ENCODE data around the gene CDK12. TPM values are rescaled to one million over a fixed set of nuclear protein-coding genes. Genes with fewer than 3 reads are reported as not detected.

CDK12 gene
- total RNA-seq, 2 experiments from 2014 or later, result 99.6 to 108 TPM

GRCh38 chr17:39450847-39451581 is 10.3 kb upstream of the CDK12 start, which contains the start of gene MED1:
Gene MED1 (minus strand): TSS chr17:39451263. CDS start chr17:39451062, 201 bp downstream.
- peaks cover 28% of the 10 kb centered on the region for H3K36me3 Mint-ChIP-seq (ENCODE audit: low read depth)
- H3K27ac ChIP-seq (ENCODE audit: low read depth in 1 of 2, low read length in 2 of 2), result peak within 1 kb of the TSS; percentile 80 to 82
- no peaks in the 10 kb centered on the region for H3K9me3 Mint-ChIP-seq
- H3K27me3 ChIP-seq (ENCODE audit: control insufficient read depth in 1 of 2, insufficient read depth in 2 of 2, low read length in 2 of 2), result no peaks in the 10 kb centered on the region
- H3K27me3 Mint-ChIP-seq, result no peaks in the 10 kb centered on the region
- TF ChIP-seq, protein P1, sequence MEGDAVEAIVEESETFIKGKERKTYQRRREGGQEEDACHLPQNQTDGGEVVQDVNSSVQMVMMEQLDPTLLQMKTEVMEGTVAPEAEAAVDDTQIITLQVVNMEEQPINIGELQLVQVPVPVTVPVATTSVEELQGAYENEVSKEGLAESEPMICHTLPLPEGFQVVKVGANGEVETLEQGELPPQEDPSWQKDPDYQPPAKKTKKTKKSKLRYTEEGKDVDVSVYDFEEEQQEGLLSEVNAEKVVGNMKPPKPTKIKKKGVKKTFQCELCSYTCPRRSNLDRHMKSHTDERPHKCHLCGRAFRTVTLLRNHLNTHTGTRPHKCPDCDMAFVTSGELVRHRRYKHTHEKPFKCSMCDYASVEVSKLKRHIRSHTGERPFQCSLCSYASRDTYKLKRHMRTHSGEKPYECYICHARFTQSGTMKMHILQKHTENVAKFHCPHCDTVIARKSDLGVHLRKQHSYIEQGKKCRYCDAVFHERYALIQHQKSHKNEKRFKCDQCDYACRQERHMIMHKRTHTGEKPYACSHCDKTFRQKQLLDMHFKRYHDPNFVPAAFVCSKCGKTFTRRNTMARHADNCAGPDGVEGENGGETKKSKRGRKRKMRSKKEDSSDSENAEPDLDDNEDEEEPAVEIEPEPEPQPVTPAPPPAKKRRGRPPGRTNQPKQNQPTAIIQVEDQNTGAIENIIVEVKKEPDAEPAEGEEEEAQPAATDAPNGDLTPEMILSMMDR (IDR thresholded peaks at IDR 0.05), result no peak
- peaks cover 22% of the 10 kb centered on the region for H3K4me1 ChIP-seq (ENCODE audit: insufficient read depth, low read length)
- peaks cover 29% of the 10 kb centered on the region for H3K4me1 Mint-ChIP-seq (ENCODE audit: low read depth)
- H3K9me3 ChIP-seq (ENCODE audit: control insufficient read depth in 1 of 2, insufficient read depth in 1 of 2, low read length in 2 of 2), result no peaks in the 10 kb centered on the region
- DNase-seq (peak; percentile 80 to 98 (median 86)), ATAC-seq (ENCODE audit: poor library complexity) (peak; percentile 92)
- CTCF ChIA-PET, result interaction anchor here (0.6 to 1.5 kb wide), 4 partner anchors 11 to 477 kb away, joined by 3 to 6 read pairs (median 3); partner anchors contain the start of genes CDK12, LRRC3C and ORMDL3
- peak within 1 kb of the TSS; percentile 99 for H3K4me3 Mint-ChIP-seq
- peak within 1 kb of the TSS; percentile 75 for H3K4me3 ChIP-seq (ENCODE audit: low read length)
- H3K36me3 ChIP-seq (ENCODE audit: insufficient read depth, low read length), result peaks cover 13% of the 10 kb centered on the region
- intact Hi-C loops (cut with DNase I, micrococcal nuclease), result loop anchor here (1.0 to 10.0 kb wide), 3 partner anchors 10 to 474 kb away; partner anchors contain the start of genes CDK12 (in 2 of the 2), FBXL20 (in 1 of the 2), LRRC3C (in 1 of the 2) and ORMDL3 (in 1 of the 2)
- H3K27ac Mint-ChIP-seq, result peak within 1 kb of the TSS; percentile 99
- POLR2A ChIA-PET, result interaction anchor here (0.6 to 5.0 kb wide), 11 partner anchors 10 to 1209 kb away, joined by 3 to 204 read pairs (median 4); partner anchors contain the start of genes CDK12, FBXL20, LRRC3C and ORMDL3

GRCh38 chr17:39455919-39456318 is 5.4 kb upstream of the CDK12 start:
- no peaks in the 10 kb centered on the region for H3K27me3 Mint-ChIP-seq
- no peaks in the 10 kb centered on the region for H3K27me3 ChIP-seq (ENCODE audit: control insufficient read depth in 1 of 2, insufficient read depth in 2 of 2, low read length in 2 of 2)
- H3K4me3 Mint-ChIP-seq, result no peak overlapping the region
- peaks cover 16% of the 10 kb centered on the region for H3K4me1 ChIP-seq (ENCODE audit: insufficient read depth, low read length)
- DNase-seq, result no peak
- H3K36me3 ChIP-seq (ENCODE audit: insufficient read depth, low read length), result no peaks in the 10 kb centered on the region
- H3K4me1 Mint-ChIP-seq (ENCODE audit: low read depth), result peaks cover 13% of the 10 kb centered on the region
- no peak overlapping the region for H3K27ac ChIP-seq (ENCODE audit: low read depth in 1 of 2, low read length in 2 of 2)
- peaks cover 5% of the 10 kb centered on the region for H3K36me3 Mint-ChIP-seq (ENCODE audit: low read depth)
- TF ChIP-seq, protein P1 (IDR thresholded peaks at IDR 0.05), result no peak
- H3K9me3 Mint-ChIP-seq, result no peaks in the 10 kb centered on the region
- ChIA-PET CTCF (no interaction called here), POLR2A (no interaction called here)
- peaks cover 0 to 6% of the 10 kb centered on the region in 2 experiments for H3K9me3 ChIP-seq (ENCODE audit: control insufficient read depth in 1 of 2, insufficient read depth in 1 of 2, low read length in 2 of 2)
- H3K27ac Mint-ChIP-seq, result no peak overlapping the region
- intact Hi-C loops (cut with DNase I, micrococcal nuclease), result loop anchor here in 1 of 2 experiments (10.0 kb wide), 1 partner anchor 469 kb away; the partner anchor contains the start of genes LRRC3C and ORMDL3
- H3K4me3 ChIP-seq (ENCODE audit: low read length), result no peak overlapping the region
- ATAC-seq (ENCODE audit: poor library complexity), result no peak

GRCh38 chr17:39461926-39462569 is 762 bp downstream of the CDK12 start:
- ATAC-seq (ENCODE audit: poor library complexity) (peak; percentile 13), DNase-seq (peak in 3 of 14 experiments; percentile 9 to 15 (median 13))
- TF ChIP-seq, protein P1 (IDR thresholded peaks at IDR 0.05), result no peak
- Mint-ChIP-seq H3K4me1 (ENCODE audit: low read depth) (peaks cover 48% of the 10 kb centered on the region), H3K27me3 (no peaks in the 10 kb centered on the region), H3K27ac (peak overlapping the region; percentile 91), H3K4me3 (peak overlapping the region; percentile 94), H3K9me3 (no peaks in the 10 kb centered on the region), H3K36me3 (ENCODE audit: low read depth) (peaks cover 29% of the 10 kb centered on the region)
- ChIA-PET POLR2A (interaction anchor here (0.6 to 4.7 kb wide), 21 partner anchors 11 to 1109 kb away, joined by 3 to 204 read pairs (median 4); partner anchors contain the start of genes FBXL20, MED1, MED24 and MIEN1), CTCF (interaction anchor here (1.0 to 1.8 kb wide), 5 partner anchors 11 to 268 kb away, joined by 3 to 6 read pairs (median 3); partner anchors contain the start of genes MED1 and MIEN1)
- peaks cover 4% of the 10 kb centered on the region for H3K36me3 ChIP-seq (ENCODE audit: insufficient read depth, low read length)
- peak overlapping the region; percentile 95 to 96 for H3K27ac ChIP-seq (ENCODE audit: low read depth in 1 of 2, low read length in 2 of 2)
- H3K9me3 ChIP-seq (ENCODE audit: control insufficient read depth in 1 of 2, insufficient read depth in 1 of 2, low read length in 2 of 2), result peaks cover 0 to 6% of the 10 kb centered on the region in 2 experiments
- peak overlapping the region; percentile 88 for H3K4me3 ChIP-seq (ENCODE audit: low read length)
- no peaks in the 10 kb centered on the region for H3K27me3 ChIP-seq (ENCODE audit: control insufficient read depth in 1 of 2, insufficient read depth in 2 of 2, low read length in 2 of 2)
- intact Hi-C loops (cut with DNase I, micrococcal nuclease), result loop anchor here (1.0 to 5.0 kb wide), 3 partner anchors 11 to 260 kb away; partner anchors contain the start of genes MED1 (in 2 of the 2), FBXL20 (in 1 of the 2) and RPL19 (in 1 of the 2)
- H3K4me1 ChIP-seq (ENCODE audit: insufficient read depth, low read length), result peaks cover 39% of the 10 kb centered on the region
